GM11168 (cell line): ENCODE data around the gene DOC2B.
"Not testable (repeated sequence)": the region's sequence is repeated elsewhere in the genome, so short reads cannot be mapped to it uniquely, and the experiment has no call there.

ENCODE experiments used
- in situ Hi-C: fragments of 300-500 bp; cut with MboI; formaldehyde crosslinking; loops from one replicate; pipeline ENCODE4 v1.12.0; 2022; ENCODE audit warnings: low sequenced_read_pairs; ENCODE audit not compliant: unreplicated experiment

DOC2B gene

DNA sequence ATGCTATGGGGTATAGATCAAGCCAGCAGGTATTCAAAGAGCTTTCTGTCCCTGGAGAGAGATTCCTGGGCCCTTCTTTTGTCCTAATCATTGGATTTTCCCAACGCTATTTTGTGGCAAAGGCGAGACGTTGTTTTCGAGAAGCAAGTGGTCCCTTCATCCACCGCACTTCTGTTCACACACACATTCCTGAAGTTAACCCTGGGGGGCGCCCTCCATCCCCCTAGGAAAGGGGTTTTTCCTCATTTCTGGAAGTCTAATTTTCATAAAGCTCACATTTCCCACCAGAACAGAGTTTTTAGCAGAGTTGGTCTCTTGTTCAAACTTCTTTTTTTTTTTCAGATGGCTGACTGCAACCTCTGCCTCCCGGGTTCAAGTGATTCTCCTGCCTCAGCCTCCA lies 32.2 kb downstream of the DOC2B start:
- in situ Hi-C loops = no loop called here

DNA sequence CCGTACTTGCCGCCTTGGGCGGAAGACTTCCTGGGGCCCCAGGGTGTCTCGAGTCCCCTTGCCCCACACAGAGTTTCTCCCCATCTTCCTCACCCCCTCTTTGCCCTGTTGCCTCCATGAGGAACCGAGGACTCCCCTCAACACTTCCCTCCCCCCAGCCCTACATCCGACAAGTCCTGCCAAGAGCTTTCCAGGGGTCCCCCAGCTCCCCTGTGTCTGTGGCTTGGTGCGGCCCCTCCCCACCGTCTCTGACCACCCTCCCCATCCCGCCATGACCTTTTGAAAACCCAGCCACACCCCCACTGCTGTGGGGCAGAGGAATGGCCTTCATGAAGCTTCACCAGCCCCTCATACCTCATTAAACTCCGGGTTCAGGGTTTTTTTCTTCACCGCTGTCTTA lies 32.7 kb downstream of the DOC2B start:
- in situ Hi-C loops = no loop called here

DNA sequence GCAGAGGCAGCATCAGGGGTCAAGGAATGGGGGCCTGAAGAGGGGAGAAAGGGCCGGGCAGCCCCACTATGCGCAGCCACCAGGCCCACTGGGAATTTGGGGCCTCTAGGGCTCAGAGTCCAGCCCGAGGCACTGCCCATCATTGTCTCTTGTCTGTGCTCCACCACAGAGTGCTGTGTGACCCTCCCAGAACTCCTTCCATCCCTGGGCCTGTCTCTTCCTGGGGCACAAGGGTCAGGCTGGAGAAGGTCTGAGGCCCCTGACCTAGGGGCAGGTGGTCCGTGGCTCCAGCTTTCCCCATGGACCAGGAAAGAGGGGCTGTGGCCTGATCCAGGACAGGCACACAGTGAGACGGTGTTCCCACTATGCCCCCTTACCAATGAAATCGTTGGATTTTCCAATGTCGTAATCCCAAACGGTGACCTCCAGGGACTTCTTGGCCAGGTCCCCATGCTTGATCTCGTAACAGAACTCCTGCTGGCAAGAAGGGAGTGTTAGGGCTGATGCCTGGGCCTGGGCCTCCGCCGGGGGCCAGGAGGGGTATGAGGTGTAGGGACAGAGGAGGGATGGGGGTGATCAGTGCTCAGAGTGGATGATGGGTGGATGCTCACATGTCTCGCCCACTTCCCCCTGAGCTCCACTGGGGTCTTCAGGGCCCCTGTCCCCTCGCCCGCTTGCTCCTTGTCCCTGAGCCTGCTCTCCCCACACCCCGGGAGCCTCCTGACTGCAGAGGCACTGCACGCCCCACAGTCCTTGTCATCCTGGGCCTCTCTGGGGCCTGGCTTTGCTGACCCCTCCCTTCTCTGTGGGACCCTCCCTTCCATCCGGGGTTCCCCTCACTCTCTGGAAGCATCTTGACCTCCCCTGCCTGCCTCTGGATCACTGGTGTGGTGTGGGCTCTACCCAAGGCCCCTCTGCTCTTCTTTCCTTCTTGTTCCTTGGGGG lies 33.4 kb downstream of the DOC2B start:
- in situ Hi-C loops = no loop called here

DNA sequence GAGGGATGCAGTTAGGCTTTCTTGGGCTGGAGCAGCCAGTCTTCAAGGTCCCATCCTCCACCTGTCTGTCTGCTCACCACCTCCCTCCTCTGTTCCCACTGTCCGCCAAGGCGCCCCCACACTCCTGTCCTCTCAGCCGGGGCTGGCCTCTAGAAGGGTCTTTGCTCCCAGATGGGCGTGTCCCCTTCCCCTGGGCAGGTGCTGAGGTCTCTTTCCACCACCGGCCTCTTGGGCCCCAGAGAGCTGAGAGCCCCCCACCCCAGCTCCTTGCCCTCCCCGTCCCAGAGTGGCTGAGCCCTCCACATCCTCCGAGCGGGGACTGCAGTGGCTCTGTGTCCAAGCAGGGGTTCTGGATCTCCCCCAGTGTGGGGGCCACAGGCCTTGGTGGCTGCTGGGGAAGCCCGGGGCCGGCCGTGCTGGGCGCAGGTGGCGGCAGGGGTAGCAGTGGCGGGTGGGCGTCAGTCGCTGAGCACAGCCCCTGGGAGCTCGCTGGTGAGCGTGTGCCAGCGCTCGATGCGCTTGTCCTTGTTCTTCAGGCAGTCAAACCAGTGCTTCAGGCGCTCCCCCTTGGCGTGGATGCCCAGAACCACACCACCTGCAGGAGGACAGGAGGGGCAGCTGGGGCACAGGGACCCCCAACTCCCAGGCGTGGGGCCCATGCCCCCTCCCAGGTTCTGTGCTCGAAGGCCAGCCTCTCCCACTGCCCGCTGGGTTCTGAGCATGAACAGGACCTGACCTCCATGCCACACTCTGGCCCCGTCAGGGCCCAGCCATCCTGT lies 34.3 kb downstream of the DOC2B start:
- in situ Hi-C loops = no loop called here

DNA sequence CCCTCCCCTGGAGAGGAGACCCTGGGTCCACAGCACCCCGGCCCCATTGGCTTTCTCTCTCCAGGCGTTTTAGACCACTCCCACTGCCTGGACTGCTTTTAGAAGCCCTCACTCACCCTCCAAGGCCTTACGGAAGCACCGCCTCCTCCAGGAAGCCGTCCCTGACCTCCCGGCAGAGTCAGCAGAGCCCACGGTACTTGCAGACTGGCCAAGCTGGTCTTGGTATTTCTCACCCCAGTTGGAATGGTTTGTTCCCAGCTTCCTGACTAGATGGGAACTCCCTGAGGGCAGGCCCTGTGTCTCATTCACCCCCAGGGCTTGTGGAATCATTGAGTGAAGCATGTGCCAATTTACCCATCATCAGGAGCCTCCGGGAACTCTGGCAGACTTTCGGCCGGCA lies 34.9 kb downstream of the DOC2B start:
- in situ Hi-C loops = no loop called here

DNA sequence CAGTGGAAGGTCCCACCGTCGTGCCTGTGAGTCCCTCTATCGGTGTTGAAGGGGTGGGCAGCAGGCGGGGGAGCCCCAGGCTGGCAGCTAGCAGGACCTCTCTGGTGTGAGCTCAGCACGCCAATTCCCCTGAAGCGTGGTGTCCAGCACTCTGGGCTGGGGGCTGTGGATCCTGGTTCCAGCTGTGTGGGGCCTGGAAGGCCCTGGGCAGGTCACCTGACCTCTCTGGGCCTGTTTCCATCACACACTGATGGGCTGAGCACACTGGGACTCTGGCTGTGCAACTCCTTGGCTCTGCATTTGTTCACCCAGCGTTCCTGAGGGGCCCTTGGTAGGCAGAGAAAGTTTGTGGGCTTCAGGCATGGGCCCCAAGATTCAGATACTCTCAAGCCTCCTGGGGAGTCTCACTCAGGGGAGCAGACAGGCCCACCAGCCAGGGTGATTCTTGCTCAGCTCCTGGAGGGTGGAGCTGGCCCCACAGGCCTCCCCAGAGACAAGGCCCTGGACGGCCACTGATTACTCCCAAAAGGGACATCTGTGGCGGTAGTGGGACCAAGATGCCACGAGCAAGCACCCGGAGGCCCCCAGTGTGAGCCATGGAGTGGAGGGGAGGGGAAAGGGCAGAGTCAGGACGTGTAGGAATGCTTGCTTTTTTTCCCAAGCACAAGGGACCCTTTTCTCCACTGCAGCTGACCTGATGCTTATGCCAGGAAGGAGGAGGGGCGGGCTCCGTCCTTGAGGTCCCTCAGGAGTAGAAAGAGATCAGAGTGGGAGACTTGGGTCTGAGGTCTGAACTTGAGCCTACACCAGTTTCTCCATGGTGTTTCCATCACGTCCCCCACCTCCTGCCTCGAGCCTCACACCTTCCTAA lies 35.5 kb downstream of the DOC2B start:
- in situ Hi-C loops = no loop called here

DNA sequence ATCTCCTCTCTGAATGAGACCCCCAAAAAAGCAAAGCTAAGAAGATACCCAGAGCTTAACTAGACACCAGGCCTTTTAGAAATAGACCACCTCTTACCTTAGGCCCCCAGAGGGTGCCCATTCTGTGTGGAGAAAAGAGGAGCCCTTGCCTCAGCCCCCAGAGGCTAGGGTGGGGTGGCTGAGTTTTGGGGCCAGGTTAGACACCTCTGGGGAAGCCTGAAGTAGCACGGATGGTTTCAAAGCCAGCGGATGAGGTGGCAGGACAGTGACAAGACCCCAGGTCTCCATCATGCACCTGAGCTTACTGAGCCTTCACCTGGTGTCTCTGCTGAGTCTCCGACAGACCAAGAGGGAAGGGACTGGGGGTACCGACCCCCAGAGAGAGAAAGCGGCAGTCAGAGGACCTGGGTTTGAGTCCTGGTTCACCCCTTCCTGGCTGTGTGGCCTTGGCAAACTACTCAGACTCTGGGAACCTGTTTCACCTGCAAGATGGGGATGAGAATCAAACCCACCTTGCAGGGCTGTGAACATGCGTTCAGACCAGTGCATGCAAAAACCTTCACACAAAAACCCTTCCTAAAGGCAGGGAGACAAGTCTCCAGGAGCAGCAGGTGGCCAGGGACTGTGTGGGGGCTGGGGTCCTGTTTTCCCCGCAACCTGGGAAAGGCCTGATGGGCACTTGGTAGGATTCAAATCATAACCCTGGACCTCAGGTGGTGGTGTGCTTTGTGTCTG lies 36.3 kb downstream of the DOC2B start:
- in situ Hi-C loops = no loop called here

DNA sequence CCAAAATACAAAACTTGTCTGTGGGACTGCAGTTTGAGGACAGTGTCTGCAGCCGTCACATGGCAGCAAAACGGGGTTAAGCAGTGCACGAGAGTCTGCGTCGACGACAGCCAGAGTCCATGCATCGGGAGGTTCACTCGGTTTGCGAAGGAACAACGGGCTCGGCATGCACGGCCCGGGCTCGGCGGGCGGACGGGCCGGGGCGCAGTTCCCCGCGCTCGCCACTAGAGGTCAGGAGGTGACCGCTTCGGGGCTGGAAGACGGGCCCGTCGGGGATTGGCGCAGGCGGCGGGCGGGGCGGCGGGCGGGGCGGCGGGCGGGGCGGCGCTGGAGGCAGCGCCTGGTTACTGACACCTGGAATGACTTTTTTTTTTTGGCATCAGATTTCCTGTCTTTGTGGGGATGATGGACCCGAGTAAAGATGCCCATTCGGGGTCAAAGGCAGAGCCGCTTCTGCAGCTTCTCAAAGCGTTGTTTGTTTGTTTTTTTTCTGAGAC lies 37.6 kb downstream of the DOC2B start:
- in situ Hi-C loops = no loop called here

DNA sequence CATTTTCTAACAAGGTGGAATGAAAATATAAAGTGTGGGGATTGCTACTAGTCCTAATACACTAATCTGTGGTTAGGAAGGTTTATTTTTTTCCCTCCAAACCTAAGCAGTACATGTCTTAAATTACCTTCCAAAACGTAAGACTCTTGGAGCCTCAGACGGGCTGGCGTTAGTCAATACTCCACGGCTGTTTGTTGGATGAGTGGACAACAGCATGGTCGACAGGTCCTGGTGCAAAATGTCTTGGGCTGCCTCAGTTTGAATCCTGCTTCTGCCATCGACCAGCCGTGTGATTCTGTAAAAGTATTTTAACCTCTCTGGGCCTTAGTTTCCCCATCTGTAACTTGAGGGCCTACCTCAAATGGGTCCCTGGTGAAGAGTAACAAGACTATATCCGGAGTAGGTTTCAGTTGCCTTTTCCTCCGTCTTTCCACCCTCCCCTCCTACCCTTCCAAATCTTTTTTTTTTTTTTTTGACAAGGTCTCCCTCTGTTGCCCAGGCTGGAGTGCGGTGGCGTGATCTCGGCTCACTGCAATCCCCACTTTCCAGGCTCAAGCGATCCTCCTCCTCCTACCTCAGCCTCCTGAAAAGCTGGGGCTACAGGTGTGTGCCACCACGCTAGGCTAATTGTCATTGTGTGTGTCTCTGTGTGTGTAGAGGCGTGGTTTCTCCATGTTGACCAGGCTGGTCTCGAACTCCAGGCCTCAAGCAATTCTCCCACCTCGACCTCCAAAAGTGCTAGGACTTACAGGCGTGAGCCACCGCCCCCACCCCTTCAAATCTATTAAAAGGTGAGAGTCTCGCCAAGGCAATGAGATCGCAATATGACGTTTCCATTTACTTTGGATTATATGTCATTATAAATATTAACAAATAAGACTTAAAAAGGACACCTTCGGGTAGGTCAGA lies 38.3 kb downstream of the DOC2B start:
- in situ Hi-C loops = no loop called here

DNA sequence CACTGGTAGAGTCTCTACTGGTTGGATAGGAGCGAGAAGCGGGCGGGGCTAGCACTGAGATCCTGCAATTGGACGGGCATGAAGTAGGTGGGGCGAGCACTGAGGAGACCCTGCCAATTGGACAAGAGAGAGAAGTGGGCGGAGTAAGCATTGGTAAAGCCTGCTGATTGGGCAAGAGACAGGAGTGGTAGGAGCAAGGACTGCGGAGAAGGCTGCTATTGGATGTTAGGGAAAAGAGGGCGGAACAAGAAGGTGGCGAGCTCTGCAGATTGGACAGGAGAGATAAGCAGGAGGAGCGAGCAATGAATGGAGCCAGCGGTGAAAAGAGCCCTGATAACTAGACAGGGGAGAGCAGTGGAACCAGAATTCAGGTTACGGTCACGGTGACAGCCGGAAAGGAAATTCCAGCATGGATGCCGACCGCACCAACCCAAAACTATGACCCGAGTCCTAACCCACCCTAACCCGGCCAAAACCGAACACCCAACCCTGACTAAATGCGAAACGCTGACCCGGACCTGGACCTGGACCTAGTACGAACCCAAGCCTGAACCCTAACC lies 39.3 kb downstream of the DOC2B start:
- in situ Hi-C loops = no loop called here

DNA sequence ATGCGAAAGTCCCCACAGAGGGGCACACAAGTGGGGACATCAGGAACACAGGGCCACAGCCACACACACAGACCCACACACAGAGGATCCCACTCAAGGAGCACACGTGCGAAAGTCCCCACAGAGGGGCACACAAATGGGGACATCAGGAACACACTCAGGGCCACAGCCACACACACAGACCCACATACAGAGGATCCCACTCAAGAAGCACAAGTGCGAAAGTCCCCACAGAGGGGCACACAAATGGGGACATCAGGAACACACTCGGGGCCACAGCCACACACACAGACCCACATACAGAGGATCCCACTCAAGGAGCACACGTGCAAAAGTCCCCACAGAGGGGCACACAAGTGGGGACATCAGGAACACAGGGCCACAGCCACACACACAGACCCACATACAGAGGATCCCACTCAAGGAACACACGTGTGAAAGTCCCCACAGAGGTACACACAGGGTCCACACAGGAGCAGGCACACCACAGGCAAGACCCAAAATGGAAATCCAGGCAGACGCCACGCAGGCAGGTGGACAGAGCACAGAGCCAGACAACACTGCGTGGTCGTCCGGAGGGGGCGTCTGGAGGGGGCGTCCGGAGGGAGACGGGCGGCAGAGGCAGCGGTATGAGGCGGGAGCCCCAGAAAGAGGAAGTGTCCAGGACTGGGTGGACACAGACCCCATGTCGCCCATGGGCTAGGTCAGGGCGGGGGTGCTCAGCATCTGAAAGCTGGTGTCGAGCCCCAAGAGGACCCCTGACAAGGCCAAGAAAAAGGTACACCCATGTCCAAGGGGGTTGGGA lies 41.8 kb downstream of the DOC2B start:
- in situ Hi-C loops = not testable (repeated sequence)

DNA sequence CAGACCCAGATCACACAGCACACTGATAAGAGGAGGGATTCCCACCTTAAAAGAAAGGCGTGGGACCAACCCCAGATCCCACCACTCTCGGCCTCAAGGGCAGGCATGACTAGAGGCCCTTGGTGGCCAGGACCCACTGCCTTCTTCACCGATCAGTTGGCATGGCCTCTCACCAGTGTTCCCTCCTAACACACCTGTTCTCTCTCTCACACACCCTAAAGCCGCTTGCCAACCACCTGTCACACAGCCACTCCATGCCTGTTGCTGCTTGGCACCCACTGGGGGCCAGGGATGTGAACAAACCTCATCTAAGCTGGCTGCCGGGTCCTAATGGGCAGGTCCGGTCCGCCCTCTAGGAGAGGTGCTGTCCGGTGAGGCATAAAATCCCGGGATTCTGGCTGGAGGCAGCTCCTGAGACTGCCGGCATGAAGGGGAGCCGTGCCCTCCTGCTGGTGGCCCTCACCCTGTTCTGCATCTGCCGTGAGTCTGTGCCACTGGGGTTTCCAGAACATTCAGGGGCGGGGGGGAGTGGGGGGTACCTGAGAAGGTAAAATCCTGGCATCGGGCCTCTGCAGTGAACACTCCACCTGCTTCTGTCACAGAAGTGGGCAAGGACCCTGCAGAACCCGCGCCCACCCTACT lies 44.2 kb downstream of the DOC2B start, which contains the start of gene SCGB1C2:
Gene SCGB1C2, plus strand, starts transcription at position 404 of the 642 bp plus-strand sequence. Its CDS starts 22 bp downstream, at position 426.
- in situ Hi-C loops = not testable (repeated sequence)

DNA sequence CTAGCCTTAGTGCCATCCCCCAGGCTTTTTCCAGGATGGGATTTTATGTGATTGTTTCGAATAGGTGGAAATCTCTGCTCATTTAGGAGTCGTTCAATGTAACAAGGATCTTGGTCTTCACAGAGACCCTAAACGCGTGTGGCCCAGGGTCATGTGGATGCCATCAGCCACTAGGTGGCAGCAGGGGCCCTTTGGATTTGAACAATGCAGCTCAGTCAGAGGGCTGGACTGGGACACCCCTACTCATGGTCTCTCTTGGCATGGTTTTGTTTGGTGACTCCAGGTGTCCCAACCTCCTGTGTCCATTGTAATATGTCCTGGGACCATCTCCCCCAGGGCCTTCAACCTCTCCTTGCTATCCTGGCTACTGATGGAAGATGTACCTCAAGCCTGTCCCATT lies 44.9 kb downstream of the DOC2B start:
- in situ Hi-C loops = not testable (repeated sequence)

DNA sequence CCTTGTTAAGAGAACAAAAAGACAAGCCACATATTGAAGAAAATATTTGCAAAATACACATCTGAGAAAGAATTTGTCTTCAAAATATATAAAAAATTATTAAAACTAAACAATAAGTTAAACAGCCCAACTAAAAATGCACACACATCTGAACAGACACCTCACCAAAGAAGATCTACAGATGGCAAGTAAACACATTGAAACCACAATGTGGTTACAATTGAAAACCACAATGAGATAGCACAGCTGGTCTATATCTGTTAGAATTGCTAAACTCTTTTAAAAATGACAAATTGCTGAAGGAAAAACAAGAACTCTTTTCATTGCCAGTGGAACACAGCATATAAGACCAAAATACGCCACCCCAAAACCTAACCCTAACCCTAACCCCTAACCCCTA lies 45.6 kb downstream of the DOC2B start:
- in situ Hi-C loops = not testable (repeated sequence)

DNA sequence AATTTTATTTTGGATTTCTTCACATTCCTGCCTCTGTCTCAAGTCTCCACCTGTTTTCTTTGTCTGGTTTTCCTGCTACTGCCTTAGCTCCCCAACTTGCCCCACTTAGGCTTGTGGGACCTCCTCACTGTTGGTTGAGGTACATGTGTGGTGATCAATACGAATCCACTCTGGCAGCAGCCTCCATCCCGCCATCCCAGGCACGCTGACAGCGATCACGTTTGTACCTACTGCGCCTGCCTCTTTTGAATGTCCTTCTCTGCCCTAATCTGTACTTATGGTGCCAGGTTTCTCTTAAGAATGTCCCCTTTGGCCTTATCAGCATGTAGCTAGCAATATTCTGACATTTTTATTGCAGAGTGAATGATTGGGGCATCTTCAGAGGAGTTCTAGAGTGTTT lies 46.4 kb downstream of the DOC2B start:
- in situ Hi-C loops = not testable (repeated sequence)

DNA sequence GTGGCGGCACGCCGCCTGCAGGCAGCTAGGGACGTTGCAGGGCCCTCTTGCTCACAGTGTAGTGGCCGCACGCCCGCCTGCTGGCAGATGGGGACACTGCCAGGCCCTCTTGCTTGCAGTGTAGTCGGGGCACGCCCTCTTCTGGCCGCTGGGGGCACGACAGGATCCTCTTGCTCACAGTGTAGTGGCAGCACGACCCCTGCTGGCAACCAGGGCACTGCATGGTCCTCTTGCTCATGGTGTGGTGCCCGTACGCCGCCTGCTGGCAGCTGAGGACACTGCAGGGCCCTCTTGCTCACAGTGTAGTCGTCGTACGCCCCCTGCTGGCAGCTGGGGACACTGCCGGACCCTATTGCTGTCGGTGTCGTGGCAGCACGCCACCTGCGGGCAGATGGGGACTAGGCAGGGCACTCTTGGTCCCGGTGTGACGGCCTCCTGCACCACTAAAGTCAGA lies 47.1 kb downstream of the DOC2B start:
- in situ Hi-C loops = not testable (repeated sequence)

DNA sequence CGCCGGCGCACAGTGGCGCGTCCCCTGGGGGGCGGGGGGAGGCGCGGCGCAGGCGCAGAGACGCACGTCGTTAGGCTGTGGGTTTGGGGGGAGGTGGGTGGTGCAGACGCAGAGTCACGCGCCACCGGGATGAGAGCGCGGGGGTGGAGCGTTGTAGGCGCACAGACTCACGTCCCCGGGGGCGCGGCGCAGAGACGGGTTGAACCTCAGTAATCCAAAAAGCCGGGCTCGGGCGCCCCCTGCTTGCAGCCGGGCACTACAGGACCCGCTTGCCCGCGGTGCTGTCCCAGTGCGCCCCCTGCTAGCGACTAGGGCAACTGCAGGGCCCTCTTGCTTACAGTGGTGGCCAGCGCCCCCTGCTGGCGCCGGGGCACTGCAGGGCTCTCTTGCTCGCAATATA lies 47.5 kb downstream of the DOC2B start:
- in situ Hi-C loops = not testable (repeated sequence)
